ENCODE measurements around the gene SP110. TPM values are rescaled to one million over a fixed set of nuclear protein-coding genes. Genes with fewer than 3 reads are reported as not detected.

SP110 gene
- total and polyA plus RNA-seq, 2 donors (not counting 1 experiment from before 2014, with no cell fraction given), result 162 to 280 TPM

GRCh38 chr2:230176996-230177395, 42.8 kb downstream of the SP110 start:
- intact Hi-C loops (cut with micrococcal nuclease), result no loop called here
- Histone ChIP-seq H3K27me3 (replicated peaks in 1 of 4; ENCODE audit: control extremely low read depth in 1 of 4, control insufficient read depth in 3 of 4, insufficient read depth in 4 of 4, low read length in 3 of 4) (no peaks in the 10 kb centered on the region), H4K20me1 (ENCODE audit: control insufficient read depth, insufficient read depth, low read length, poor library complexity, severe bottlenecking) (peaks cover 10% of the 10 kb centered on the region), H3K4me3 (ENCODE audit: control extremely low read depth in 1 of 5, extremely low read depth in 1 of 5, insufficient read depth in 1 of 5, low read depth in 2 of 5, low read length in 4 of 5) (no peak overlapping the region), H3K79me2 (ENCODE audit: control insufficient read depth, insufficient read depth, low read length) (no peaks in the 10 kb centered on the region), H3K9ac (ENCODE audit: low read length) (no peak overlapping the region), H3K27ac (ENCODE audit: low read length in 2 of 2) (peak overlapping the region in 1 of 2 donors; percentile 48), H3K9me3 (ENCODE audit: control extremely low read depth in 1 of 3, control insufficient read depth in 2 of 3, insufficient read depth in 1 of 3, low read length in 2 of 3) (no peaks in the 10 kb centered on the region), H3K4me2 (replicated peaks; ENCODE audit: low read depth, low read length, poor library complexity, severe bottlenecking) (no peak overlapping the region), H3K36me3 (replicated peaks in 1 of 2; ENCODE audit: control extremely low read depth in 1 of 2, control insufficient read depth in 1 of 2, extremely low read depth in 1 of 2, insufficient read depth in 2 of 2, low read length in 1 of 2) (peaks cover 8 to 98% of the 10 kb centered on the region in 2 experiments), H3K4me1 (ENCODE audit: control insufficient read depth in 2 of 2, insufficient read depth in 2 of 2, low read length in 2 of 2) (no peaks in the 10 kb centered on the region), H2AFZ (ENCODE audit: insufficient read depth, low read depth, low read length, poor library complexity, severe bottlenecking) (no peak overlapping the region)
- H3K4me3 Mint-ChIP-seq, result no peak overlapping the region
- ChIA-PET POLR2A (no interaction called here), CTCF (interaction anchor here (0.6 to 0.8 kb wide), 2 partner anchors 9 to 83 kb away, joined by 3 to 5 read pairs; no protein-coding TSS in a partner anchor)
- H3K27me3 Mint-ChIP-seq, result no peaks in the 10 kb centered on the region
- DNase-seq (no peak), ATAC-seq (ENCODE audit: low read depth) (no peak)
- 90% methylated on average over 3 of the region's 3 CpGs for WGBS (ENCODE audit: insufficient coverage)
- no peaks in the 10 kb centered on the region for H3K9me3 Mint-ChIP-seq (ENCODE audit: insufficient read depth)
- H3K27ac Mint-ChIP-seq, result no peak overlapping the region
- H3K4me1 Mint-ChIP-seq, result no peaks in the 10 kb centered on the region
- TF ChIP-seq CTCF (IDR thresholded peaks at IDR 0.05) (no peak), EZH2 (IDR thresholded peaks at IDR 0.05; ENCODE audit: borderline replicate concordance, insufficient read depth, low read depth, low read length, poor library complexity, severe bottlenecking) (no peak)

- Mint-ChIP-seq H3K4me3 (no peak overlapping the region), H3K9me3 (ENCODE audit: insufficient read depth) (no peaks in the 10 kb centered on the region), H3K27me3 (no peaks in the 10 kb centered on the region), H3K4me1 (no peaks in the 10 kb centered on the region), H3K27ac (no peak overlapping the region)
- DNase-seq (no peak), ATAC-seq (ENCODE audit: low read depth) (no peak)
- H3K27ac ChIP-seq (ENCODE audit: low read length in 2 of 2), result no peak overlapping the region
- H3K4me3 ChIP-seq (ENCODE audit: control extremely low read depth in 1 of 5, extremely low read depth in 1 of 5, insufficient read depth in 1 of 5, low read depth in 2 of 5, low read length in 4 of 5), result no peak overlapping the region
- H3K4me1 ChIP-seq (ENCODE audit: control insufficient read depth in 2 of 2, insufficient read depth in 2 of 2, low read length in 2 of 2), result no peaks in the 10 kb centered on the region
- H3K27me3 ChIP-seq (replicated peaks in 1 of 4; ENCODE audit: control extremely low read depth in 1 of 4, control insufficient read depth in 3 of 4, insufficient read depth in 4 of 4, low read length in 3 of 4), result no peaks in the 10 kb centered on the region
- POLR2A ChIA-PET, result no interaction called here
- H3K9me3 ChIP-seq (ENCODE audit: control extremely low read depth in 1 of 3, control insufficient read depth in 2 of 3, insufficient read depth in 1 of 3, low read length in 2 of 3), result no peaks in the 10 kb centered on the region
- no peak overlapping the region for H3K4me2 ChIP-seq (replicated peaks; ENCODE audit: low read depth, low read length, poor library complexity, severe bottlenecking)
- H3K79me2 ChIP-seq (ENCODE audit: control insufficient read depth, insufficient read depth, low read length), result no peaks in the 10 kb centered on the region
- H3K36me3 ChIP-seq (replicated peaks in 1 of 2; ENCODE audit: control extremely low read depth in 1 of 2, control insufficient read depth in 1 of 2, extremely low read depth in 1 of 2, insufficient read depth in 2 of 2, low read length in 1 of 2), result peaks cover 6 to 98% of the 10 kb centered on the region in 2 experiments
- no peak overlapping the region for H2AFZ ChIP-seq (ENCODE audit: insufficient read depth, low read depth, low read length, poor library complexity, severe bottlenecking)
- CTCF ChIA-PET, result no interaction called here
- H4K20me1 ChIP-seq (ENCODE audit: control insufficient read depth, insufficient read depth, low read length, poor library complexity, severe bottlenecking), result peaks cover 10% of the 10 kb centered on the region
- intact Hi-C loops (cut with micrococcal nuclease), result no loop called here
- TF ChIP-seq EZH2 (IDR thresholded peaks at IDR 0.05; ENCODE audit: borderline replicate concordance, insufficient read depth, low read depth, low read length, poor library complexity, severe bottlenecking) (no peak), CTCF (IDR thresholded peaks at IDR 0.05) (no peak)
- H3K9ac ChIP-seq (ENCODE audit: low read length), result no peak overlapping the region
- WGBS (ENCODE audit: insufficient coverage), result 99% methylated on average over 6 of the region's 7 CpGs
These were observed 45.3 kb downstream of the SP110 start for GRCh38 chr2:230174466-230174865.

All from B cell (primary cell).